GM19025 (cell line): ENCODE results near the gene MCF2L.
"Not testable (repeated sequence)": the region's sequence is repeated elsewhere in the genome, so short reads cannot be mapped to it uniquely, and the experiment has no call there.

Source experiments
- ATAC-seq: cut with Tn5 transposase; IDR thresholded peaks from one replicate; pipeline ENCODE4 v1.9.1; 2021; ENCODE audit warnings: mild to moderate bottlenecking, low read depth, moderate library complexity; ENCODE audit not compliant: unreplicated experiment

MCF2L gene

GRCh38 chr13:112968910-112969691 is at the start of gene MCF2L:
Gene MCF2L (plus strand): TSS chr13:112969214. CDS start chr13:112969380, 166 bp downstream.
- no peak for ATAC-seq

DNA sequence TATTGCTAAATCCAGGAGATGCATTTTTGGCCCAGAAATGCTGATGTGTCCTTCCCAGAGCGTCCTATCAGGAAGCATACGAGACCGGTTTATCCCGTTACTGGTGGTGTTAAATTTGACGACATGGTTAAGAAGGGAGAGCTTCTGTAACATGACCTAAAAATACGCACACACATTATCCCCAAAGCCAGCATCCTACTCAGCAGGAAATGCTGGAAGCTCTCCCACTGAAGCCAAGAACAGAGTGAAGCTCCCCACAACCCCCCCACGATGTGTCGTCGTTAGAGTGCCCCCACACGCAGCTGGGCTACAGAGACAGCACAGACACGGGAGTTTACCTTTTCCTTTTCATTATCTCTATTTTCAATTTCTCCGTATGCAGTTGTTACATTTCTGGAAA is 45.1 kb upstream of the MCF2L start:
- no peak for ATAC-seq

- ATAC-seq, result no peak
Measured at GRCh38 chr13:112924365-112924764, 44.6 kb upstream of the MCF2L start.

- no peak for ATAC-seq
Measured at GRCh38 chr13:112926003-112926402, 43.0 kb upstream of the MCF2L start.

DNA sequence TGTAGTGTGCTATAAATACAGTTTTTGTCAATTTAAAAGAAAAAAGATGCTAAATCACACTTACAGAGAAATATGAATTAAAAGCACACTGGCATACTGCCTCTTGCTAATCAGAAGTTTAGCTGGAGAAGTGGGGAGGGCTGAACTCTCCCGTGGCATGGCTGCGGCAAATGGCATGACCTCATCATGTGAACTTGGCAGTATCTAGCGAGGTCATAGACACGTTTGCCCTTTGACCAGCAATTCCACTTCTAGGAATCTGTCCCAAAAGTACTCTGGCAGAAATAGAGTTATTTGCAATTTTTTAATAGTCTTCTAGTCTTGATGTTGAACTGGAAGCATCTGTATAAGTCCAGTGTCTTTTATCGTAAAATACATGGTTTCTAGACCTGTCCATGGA is 42.0 kb upstream of the MCF2L start:
- ATAC-seq, result no peak

DNA sequence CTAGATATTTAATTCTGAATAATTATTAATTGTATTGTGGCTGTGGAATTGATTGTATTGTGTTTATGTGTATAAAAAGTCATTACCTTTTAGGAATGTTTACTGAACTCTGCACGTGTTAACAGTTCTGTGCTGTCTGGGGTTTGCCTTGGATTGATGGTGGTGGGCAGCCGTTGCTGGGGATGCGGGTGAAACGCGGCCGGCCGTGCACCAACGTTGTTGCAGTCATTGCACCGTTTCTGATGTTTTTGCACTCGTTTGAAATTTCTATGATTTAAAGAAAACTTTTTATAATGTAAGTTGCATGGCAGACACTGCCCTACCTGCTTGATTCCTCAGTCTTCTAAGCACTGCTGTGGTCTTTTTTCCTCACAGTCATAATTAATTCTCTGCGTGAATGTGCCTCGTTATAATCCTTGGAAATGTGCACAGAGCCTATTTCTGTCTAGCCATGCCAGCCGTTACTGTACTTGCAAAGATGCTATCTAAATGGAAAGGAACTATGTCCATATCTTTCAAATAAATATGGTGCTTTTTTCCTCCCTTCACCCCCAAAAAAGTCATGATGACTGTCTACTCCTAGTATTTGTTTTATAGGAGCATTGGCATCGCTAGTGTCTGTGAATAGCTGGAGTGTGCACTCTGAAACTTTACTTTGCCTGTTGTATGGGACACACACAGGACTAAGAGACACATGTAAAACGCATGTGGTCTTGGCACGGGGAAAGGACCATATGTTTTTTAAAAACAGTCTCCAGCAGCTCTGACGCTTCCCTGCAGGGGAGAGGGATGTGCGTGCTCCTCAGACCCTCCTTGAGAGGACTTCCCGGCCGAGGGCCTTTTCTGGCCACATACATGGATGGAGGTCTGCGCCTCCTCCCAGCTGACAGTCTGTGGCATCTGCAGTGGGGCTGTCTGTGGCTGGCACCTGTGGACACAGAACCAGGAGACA is 40.7 kb upstream of the MCF2L start:
- ATAC-seq, result no peak

DNA sequence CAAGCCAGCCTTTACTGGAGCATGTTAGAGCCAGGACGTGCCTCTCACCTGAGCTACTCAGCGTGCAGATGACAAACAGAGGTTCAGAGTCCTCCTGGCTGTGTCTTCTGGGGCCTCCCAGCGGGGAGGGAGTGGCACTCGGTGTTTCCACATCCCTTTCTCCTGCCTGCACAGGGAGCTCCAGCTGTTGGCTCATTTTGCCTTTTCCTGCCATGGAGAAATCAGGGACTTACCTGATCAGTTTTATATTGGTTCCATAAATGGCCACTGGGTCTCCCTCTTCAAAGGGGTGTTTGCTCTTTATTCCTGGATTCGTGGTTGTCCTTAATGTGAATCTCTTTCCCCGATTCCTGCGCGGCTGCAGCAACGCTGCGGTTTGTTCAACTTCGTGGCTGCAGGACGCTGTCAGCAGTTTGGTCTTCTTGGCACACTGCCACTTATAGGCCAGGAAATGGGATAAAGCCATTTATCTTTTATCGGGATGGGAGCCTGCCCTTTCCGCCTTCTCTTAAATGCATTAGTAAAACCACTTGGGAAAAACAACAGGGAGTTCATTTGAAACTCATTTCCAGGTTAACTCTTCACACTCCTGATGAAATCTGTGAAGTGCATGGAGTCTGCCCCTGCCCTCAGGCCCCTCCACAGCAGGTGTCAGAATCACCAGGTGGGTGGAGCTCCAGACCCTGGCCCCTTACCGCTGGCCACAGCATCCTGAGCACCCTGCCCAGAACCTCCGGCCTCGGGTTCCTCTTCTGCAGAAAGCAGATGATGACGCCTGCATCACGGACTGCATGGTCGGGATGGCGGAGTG is 39.8 kb upstream of the MCF2L start:
- no peak for ATAC-seq

- no peak for ATAC-seq
Measured at GRCh38 chr13:112929783-112930055, 39.3 kb upstream of the MCF2L start.

- no peak for ATAC-seq
Measured at GRCh38 chr13:112930192-112930591, 38.8 kb upstream of the MCF2L start.

- ATAC-seq, result no peak
Measured at GRCh38 chr13:112931028-112931934, 37.7 kb upstream of the MCF2L start.

- ATAC-seq, result no peak
Measured at GRCh38 chr13:112932971-112933370, 36.0 kb upstream of the MCF2L start.

- ATAC-seq, result no peak
Measured at GRCh38 chr13:112933649-112934048, 35.4 kb upstream of the MCF2L start.

DNA sequence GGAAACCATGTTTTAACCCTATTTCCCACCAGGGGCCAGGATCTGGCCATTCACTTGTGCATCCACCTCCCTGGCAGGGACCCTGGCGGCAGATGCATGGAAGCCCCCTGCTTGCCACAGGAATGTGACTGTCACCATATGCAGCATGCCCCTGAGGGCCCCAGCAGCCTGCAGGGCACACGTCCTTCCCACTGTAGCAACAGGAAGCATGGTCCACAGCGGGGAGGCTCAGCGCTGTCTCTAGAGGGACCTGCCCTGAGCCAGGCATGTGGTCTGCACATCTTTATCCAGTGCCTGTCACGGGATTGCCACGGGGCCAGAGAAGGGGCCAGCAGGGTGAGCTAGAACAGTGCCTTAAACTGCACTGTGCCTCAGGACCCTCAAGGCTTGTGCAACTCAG is 34.9 kb upstream of the MCF2L start:
- no peak for ATAC-seq

DNA sequence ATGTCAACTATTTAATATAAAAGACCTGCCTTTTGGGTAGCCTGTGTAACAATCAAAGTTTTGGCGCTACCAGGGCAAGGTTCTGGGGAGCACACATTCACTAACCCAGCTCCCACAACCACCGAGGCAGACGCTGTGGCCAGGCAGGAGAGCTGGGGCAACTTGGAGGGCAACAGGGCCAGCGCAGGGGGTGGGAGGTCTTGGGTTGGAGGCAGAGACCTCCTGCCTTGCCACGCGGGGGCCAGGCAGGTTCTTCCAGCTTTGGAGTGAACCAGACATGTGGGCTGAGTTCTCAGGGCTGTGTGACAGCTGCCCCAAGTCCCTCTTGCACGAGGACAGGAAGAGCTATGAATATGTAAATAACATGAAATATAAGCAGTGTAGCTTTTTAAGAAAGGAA is 30.3 kb upstream of the MCF2L start:
- no peak for ATAC-seq

DNA sequence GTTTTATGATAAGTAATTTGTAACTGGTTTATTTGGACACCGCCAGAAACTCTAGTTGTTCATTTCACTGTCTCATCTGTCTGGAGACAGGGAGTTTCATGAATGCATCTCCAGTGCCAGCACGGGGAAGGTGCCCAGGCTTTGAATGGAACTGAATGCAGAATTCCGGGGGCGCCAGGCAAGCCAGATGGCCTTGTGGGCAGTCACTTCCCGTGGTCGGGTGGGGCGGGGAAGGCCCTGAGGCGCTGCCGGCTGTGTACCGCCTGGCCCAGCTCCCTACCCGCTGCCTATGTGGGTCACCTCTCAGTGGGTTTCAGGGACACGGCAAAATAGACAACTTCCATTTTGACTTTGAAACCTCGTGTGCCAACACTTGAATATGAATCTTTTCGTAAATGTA is 28.8 kb upstream of the MCF2L start:
- ATAC-seq, result no peak

- ATAC-seq, result no peak
Measured at GRCh38 chr13:112941349-112941748, 27.7 kb upstream of the MCF2L start.

DNA sequence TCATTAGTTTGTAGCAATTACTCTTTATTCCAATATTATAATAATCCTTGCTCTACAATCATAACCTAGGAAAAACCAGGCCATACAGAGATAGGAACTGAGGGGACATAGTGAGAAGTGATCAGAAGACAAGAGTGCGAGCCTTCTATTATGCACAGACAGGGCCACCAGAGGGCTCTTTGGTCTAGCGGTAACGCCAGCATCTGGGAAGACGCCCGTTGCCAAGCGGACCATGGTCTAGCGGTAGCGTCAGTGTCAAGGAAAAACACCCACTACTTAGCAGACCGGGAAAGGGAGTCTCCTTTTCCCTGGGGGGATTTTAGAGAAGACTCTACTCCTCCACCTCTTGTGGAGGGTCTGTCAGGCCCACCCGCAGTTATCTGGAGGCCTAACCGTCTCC is 27.2 kb upstream of the MCF2L start:
- ATAC-seq, result not testable (repeated sequence)

DNA sequence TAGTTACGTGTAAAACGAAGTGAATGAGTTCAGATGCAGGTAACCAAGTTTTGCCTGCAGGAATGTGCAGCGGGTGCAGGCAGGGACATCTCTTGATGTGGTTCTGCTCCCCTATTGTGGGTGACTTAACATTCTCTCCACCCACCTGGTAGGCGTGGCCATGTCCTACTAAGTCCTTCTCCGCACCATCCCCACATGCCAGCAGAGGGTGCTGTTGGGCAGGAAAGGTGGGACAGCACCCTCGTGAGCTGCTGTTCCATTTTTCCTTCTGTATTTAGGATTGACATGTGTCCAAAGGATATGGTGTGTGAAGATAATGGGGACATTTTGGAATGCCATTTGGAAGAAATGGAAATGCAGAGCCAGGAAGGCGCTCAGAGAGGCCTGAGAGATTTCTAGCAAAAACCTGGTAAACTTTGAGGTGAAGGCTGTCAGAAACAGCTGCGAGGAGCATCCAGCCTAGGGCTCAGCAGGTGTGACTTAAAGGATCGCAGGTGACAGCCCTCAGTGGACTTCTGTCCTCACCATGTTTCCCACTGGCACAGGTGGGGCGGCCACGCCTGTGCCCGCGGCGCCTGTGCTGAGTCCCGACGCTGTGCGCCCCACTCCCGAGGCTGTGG is 26.2 kb upstream of the MCF2L start:
- peak; percentile 94 for ATAC-seq

DNA sequence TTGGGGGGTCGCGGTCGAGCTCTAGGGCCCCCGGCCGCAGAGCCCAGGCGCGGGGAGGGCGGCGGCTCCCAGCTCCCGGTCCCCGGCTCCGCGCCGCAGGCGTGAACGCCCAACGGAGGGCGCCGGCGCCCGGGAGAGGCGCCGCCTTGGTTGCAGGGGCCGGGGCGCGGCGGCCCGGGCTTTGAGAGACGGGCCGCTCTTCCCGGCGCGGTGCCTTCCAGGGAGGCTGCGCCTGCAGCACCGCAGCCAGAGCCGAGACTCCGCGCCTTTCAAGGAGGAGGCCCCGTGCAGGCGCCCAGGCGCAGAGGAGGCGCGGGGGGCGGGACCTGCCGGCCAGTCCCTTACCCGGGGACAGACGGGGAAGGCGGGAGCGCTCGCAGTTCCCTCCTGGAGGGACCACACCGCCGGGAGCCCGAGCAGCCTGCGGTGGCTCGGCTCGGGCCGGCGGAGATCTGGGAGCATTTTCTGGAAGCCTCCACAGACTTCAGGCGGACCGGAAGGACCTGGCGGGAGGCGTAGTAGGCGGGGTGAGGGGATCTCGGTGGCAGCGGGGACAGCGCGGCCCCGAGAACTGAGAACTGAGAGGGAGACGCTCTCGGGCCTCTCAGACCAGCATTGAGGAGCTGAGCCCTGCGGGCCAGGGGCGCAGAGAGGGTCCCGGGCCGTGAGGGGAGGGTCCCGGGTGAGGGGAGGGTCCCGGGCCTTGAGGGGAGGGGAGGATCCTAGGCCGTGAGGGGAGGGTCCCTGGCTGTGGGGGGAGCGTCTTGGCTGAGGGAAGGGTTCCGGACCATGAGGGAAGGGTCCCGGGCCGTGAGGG is 25.5 kb upstream of the MCF2L start:
- no peak for ATAC-seq
